ENCODE data around the gene TEPSIN. TPM values are rescaled to one million over a fixed set of nuclear protein-coding genes. Genes with fewer than 3 reads are reported as not detected.

The TEPSIN gene, protein sequence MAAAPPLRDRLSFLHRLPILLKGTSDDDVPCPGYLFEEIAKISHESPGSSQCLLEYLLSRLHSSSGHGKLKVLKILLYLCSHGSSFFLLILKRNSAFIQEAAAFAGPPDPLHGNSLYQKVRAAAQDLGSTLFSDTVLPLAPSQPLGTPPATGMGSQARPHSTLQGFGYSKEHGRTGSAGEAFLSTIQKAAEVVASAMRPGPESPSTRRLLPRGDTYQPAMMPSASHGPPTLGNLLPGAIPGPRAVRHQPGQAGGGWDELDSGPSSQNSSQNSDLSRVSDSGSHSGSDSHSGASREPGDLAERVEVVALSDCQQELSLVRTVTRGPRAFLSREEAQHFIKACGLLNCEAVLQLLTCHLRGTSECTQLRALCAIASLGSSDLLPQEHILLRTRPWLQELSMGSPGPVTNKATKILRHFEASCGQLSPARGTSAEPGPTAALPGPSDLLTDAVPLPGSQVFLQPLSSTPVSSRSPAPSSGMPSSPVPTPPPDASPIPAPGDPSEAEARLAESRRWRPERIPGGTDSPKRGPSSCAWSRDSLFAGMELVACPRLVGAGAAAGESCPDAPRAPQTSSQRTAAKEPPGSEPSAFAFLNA
- 18.0 to 33.4 TPM (median 28.4 TPM) in 5 replicates for total RNA-seq (2022; extraction: Qiagen RNA extraction; ENCODE audit: low read depth)

DNA sequence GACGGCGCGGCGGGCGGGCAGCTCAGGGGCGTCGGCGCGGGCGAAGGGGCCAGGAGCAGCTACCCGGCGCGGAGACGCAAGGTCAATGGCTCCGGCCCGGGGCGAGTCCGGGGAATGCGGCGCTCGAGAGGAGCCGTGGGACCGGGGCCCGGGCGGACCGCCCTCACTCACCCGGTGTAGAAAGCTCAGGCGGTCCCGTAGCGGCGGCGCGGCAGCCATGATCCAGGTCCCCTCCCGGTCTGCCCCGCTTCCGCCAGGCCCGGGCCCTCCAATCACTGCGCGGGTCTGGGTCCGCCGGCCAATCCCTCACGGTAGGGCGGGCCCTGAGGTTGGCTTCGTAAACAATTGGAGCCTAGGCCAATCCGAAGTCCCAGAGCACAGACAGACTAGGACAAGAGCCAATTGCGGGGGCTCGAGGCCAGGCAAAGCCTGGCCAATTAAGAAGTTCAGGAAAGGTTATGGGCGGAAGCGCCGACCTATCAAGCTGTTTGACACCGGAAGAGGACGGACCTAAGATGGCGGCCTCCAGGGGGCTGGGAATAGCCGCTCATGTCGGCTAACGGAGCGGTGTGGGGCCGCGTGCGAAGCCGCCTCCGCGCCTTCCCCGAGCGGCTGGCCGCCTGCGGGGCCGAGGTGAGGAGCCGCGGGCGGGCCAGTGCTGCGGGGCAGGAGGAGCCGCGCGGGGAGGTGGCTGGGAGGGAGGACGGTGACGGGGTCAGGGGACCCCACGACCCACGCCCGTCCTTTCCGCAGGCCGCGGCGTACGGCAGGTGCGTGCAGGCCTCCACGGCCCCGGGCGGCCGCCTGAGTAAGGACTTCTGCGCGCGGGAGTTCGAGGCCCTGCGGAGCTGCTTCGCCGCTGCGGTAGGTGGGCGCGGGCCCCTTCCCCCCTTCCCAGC lies at the start of gene TEPSIN, which contains the start of gene NDUFAF8:
Gene TEPSIN (minus strand): TSS at position 241 of the 899 bp plus-strand sequence. CDS start 22 bp downstream, at position 219.
Gene NDUFAF8 (plus strand): TSS at position 504 of the 899 bp plus-strand sequence. CDS start 46 bp downstream, at position 550.

DNA sequence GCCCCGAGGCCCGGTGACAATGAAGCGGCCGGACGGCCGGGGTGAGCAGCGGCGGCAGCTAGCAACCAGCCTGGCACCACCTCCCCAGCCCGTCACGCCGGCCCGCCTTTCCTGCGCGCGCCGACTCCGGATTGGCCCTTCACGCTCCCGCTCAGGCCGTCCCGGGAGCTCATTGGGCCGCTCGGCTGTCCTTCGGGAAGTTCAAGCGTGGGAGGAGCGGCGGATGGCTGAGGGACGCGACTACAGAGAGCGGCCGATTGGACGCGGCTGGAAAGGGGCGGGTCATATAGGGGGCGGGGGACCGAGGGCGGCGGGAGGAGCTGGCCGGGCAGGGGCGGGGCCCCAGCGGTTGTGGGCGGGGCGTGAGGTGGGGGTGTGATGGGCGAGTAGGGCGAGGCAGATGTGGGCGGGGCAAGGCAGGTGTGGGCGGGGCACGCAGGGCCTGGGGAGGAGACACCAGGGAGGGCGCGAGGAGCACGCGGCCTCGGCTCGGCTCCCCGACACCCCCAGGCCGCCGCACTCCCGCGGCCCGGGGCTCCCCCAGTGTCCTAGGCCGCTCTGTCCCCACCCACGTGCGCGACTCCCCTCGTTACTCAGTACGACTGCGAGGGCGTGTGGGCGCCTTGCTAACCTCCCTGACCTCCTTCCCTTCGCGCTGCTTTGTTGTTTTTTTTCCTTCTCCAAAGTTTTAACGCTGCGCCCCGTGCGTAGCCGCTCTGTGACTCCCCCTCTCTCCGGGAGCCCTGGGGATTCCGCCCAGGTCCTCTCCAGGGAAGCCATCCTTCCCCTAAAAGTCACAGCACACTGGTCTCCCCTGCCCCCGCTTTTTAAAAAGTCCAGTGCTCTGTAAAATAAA lies 15.7 kb downstream of the TEPSIN start, which contains the start of gene CEP131:
Gene CEP131 (minus strand): TSS at position 60 of the 856 bp plus-strand sequence. CDS start 2,909 bp downstream, outside the sequence.

Other genes starting within 250 kb of the TEPSIN start
- gene CHMP6, start 247.2 kb downstream of the TEPSIN start, total RNA-seq (2022; extraction: Qiagen RNA extraction; ENCODE audit: low read depth), result 27.3 to 36.4 TPM (median 32.0 TPM) in 5 replicates
- gene BAIAP2, start 203.9 kb downstream of the TEPSIN start, total RNA-seq (2022; extraction: Qiagen RNA extraction; ENCODE audit: low read depth), result 49.6 to 71.3 TPM (median 61.7 TPM) in 5 replicates
- not detected in 5 replicates for gene PVALEF, start 73.5 kb downstream of the TEPSIN start, total RNA-seq (2022; extraction: Qiagen RNA extraction; ENCODE audit: low read depth)
- 0.23 to 0.52 TPM (median 0.43 TPM) in 5 replicates for gene AATK, start 72.8 kb downstream of the TEPSIN start, total RNA-seq (2022; extraction: Qiagen RNA extraction; ENCODE audit: low read depth)
- 6.3 to 9.6 TPM (median 7.9 TPM) in 5 replicates for gene CEP131, start 16.1 kb downstream of the TEPSIN start, total RNA-seq (2022; extraction: Qiagen RNA extraction; ENCODE audit: low read depth)
- gene NDUFAF8, start 263 bp upstream of the TEPSIN start, total RNA-seq (2022; extraction: Qiagen RNA extraction; ENCODE audit: low read depth), result 98.7 to 229 TPM (median 216 TPM) in 5 replicates
- 52.1 to 80.0 TPM (median 72.8 TPM) in 5 replicates for gene SLC38A10, start 56.3 kb upstream of the TEPSIN start, total RNA-seq (2022; extraction: Qiagen RNA extraction; ENCODE audit: low read depth)
- gene BAHCC1, start 156.4 kb upstream of the TEPSIN start, total RNA-seq (2022; extraction: Qiagen RNA extraction; ENCODE audit: low read depth), result 12.9 to 18.2 TPM (median 15.4 TPM) in 5 replicates

Data from A549 treated with CpdA at 1 μM for 4 hours (cell line).